ENCODE measurements around the gene KMT2B. TPM values are rescaled to one million over a fixed set of nuclear protein-coding genes. Genes with fewer than 3 reads are reported as not detected.

The KMT2B gene
- total RNA-seq, 1 donor from 2014 or later, result 12.6 TPM

GRCh38 chr19:35734889-35735288, 17.1 kb downstream of the KMT2B start:
- Histone ChIP-seq H2AFZ (replicated peaks) (no peak overlapping the region), H3K4me2 (no peak overlapping the region), H3K9me3 (ENCODE audit: low read depth) (no peaks in the 10 kb centered on the region), H3K4me1 (peaks cover 3% of the 10 kb centered on the region), H3K9ac (no peak overlapping the region), H4K20me1 (ENCODE audit: low read depth) (peaks cover 14% of the 10 kb centered on the region), H3K4me3 (no peak overlapping the region), H3K27ac (no peak overlapping the region), H3K27me3 (no peaks in the 10 kb centered on the region), H3K36me3 (no peaks in the 10 kb centered on the region), H3K79me2 (ENCODE audit: low read depth) (no peaks in the 10 kb centered on the region), H3F3A (ENCODE audit: low read depth) (peaks cover 12% of the 10 kb centered on the region)
- no peaks in the 10 kb centered on the region for H3K9me3 Mint-ChIP-seq
- DNase-seq (ENCODE audit: low spot score), result no peak
- no peaks in the 10 kb centered on the region for H3K4me1 Mint-ChIP-seq
- H3K4me3 Mint-ChIP-seq, result peak overlapping the region; percentile 53
- peaks cover 30% of the 10 kb centered on the region for H3K36me3 Mint-ChIP-seq
- peak overlapping the region; percentile 74 for H3K27ac Mint-ChIP-seq
- peaks cover 5% of the 10 kb centered on the region for H3K27me3 Mint-ChIP-seq (ENCODE audit: insufficient read depth, low read depth)
- TF ChIP-seq CTCF (IDR thresholded peaks at IDR 0.05), result no peak
- no peak for TF ChIP-seq EZH2 (IDR thresholded peaks at IDR 0.05)
- TF ChIP-seq EZH2phosphoT487 (IDR thresholded peaks at IDR 0.05), result no peak

- H3K4me3 ChIP-seq, result no peak overlapping the region
- no peak overlapping the region for H3K4me3 Mint-ChIP-seq
- no peak for TF ChIP-seq EZH2 (IDR thresholded peaks at IDR 0.05)
- no peak for TF ChIP-seq EZH2phosphoT487 (IDR thresholded peaks at IDR 0.05)
- no peak for TF ChIP-seq CTCF (IDR thresholded peaks at IDR 0.05)
- no peaks in the 10 kb centered on the region for H3K36me3 ChIP-seq
- H3K27ac ChIP-seq, result no peak overlapping the region
- H3K4me1 Mint-ChIP-seq, result peaks cover 9% of the 10 kb centered on the region
- H3K9me3 ChIP-seq (ENCODE audit: low read depth), result no peaks in the 10 kb centered on the region
- DNase-seq (ENCODE audit: low spot score), result no peak
- peaks cover 17% of the 10 kb centered on the region for H3K36me3 Mint-ChIP-seq
- H4K20me1 ChIP-seq (ENCODE audit: low read depth), result peaks cover 17% of the 10 kb centered on the region
- no peaks in the 10 kb centered on the region for H3K27me3 ChIP-seq
- H3K27ac Mint-ChIP-seq, result no peak overlapping the region
- H3K9me3 Mint-ChIP-seq, result no peaks in the 10 kb centered on the region
- peaks cover 9% of the 10 kb centered on the region for H3K4me1 ChIP-seq
- H2AFZ ChIP-seq (replicated peaks), result no peak overlapping the region
- H3K27me3 Mint-ChIP-seq (ENCODE audit: insufficient read depth, low read depth), result peaks cover 5% of the 10 kb centered on the region
- peaks cover 33% of the 10 kb centered on the region for H3F3A ChIP-seq (ENCODE audit: low read depth)
- H3K79me2 ChIP-seq (ENCODE audit: low read depth), result no peaks in the 10 kb centered on the region
- H3K9ac ChIP-seq, result no peak overlapping the region
- no peak overlapping the region for H3K4me2 ChIP-seq
Observed at GRCh38 chr19:35736913-35737886, 19.4 kb downstream of the KMT2B start.

GRCh38 chr19:35738021-35738886, 20.5 kb downstream of the KMT2B start:
- Mint-ChIP-seq H3K9me3 (no peaks in the 10 kb centered on the region), H3K27me3 (ENCODE audit: insufficient read depth, low read depth) (peaks cover 9% of the 10 kb centered on the region), H3K4me3 (peak overlapping the region; percentile 68), H3K4me1 (peaks cover 13% of the 10 kb centered on the region), H3K36me3 (peaks cover 17% of the 10 kb centered on the region), H3K27ac (no peak overlapping the region)
- no peak overlapping the region for H2AFZ ChIP-seq (replicated peaks)
- no peak for DNase-seq (ENCODE audit: low spot score)
- no peak overlapping the region for H3K4me3 ChIP-seq
- H3K79me2 ChIP-seq (ENCODE audit: low read depth), result no peaks in the 10 kb centered on the region
- H3K9ac ChIP-seq, result no peak overlapping the region
- peaks cover 9% of the 10 kb centered on the region for H3K4me1 ChIP-seq
- no peak overlapping the region for H3K4me2 ChIP-seq
- no peaks in the 10 kb centered on the region for H3K27me3 ChIP-seq
- no peak for TF ChIP-seq EZH2 (IDR thresholded peaks at IDR 0.05)
- no peak for TF ChIP-seq EZH2phosphoT487 (IDR thresholded peaks at IDR 0.05)
- TF ChIP-seq CTCF (IDR thresholded peaks at IDR 0.05), result no peak
- no peaks in the 10 kb centered on the region for H3K9me3 ChIP-seq (ENCODE audit: low read depth)
- H3F3A ChIP-seq (ENCODE audit: low read depth), result peaks cover 37% of the 10 kb centered on the region
- no peak overlapping the region for H3K27ac ChIP-seq
- no peaks in the 10 kb centered on the region for H3K36me3 ChIP-seq
- peaks cover 17% of the 10 kb centered on the region for H4K20me1 ChIP-seq (ENCODE audit: low read depth)
